Measurements from ENCODE around the gene ATP5IF1. TPM values are rescaled to one million over a fixed set of nuclear protein-coding genes. Genes with fewer than 3 reads are reported as not detected.

Gene ATP5IF1
- total RNA-seq, 1 experiment from 2014 or later, result 225 TPM

DNA sequence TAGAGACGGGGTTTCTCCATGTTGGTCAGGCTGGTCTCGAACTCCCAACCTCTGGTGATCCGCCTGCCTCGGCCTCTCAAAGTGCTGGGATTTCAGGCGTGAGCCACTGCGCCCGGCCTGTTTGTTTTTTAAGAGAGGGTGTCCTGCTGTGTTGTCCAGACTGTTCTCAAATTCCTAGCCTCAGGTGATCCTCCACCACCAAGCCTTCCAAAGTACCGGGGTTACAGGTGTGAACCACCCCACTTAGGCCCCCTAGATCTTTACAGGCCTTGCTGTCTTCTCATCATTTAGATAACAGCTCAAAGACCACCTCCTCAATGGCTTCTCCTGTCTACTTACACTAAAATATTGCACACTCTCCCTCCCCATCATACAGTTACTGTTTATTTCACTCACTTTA is 29.7 kb downstream of the ATP5IF1 start:
- H3K36me3 ChIP-seq, result peaks cover 14% of the 10 kb centered on the region
- no peak overlapping the region for H3K4me3 ChIP-seq
- H3K9me3 ChIP-seq (replicated peaks), result no peaks in the 10 kb centered on the region
- no peak overlapping the region for H3K27ac ChIP-seq
- H3K27me3 ChIP-seq (replicated peaks), result no peaks in the 10 kb centered on the region
- H3K4me1 ChIP-seq (replicated peaks), result peaks cover 8% of the 10 kb centered on the region
- DNase-seq (ENCODE audit: low read depth in 1 of 2, low spot score in 2 of 2), result no peak

DNA sequence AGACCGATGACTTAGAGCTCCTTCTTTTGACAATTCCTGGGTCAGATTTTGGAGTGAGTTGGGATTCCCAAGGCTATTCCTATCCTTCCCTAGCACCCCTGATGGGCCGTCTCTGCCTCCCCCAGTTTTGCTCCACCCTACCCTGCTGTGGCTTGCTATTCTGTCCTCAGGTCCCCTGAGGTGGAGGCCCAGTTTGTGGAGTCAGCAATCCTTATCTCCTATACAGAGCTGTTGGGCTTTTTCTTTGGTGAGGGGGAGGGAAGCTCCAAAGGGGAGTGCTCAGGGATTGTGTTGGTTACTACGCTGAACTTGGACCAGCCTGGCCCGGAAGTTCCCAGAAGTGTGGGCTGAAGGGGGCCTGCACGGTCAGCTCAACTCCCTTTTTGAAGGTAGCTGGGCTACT is 31.0 kb downstream of the ATP5IF1 start:
- Histone ChIP-seq H3K4me3 (no peak overlapping the region), H3K36me3 (peaks cover 23% of the 10 kb centered on the region)

DNA sequence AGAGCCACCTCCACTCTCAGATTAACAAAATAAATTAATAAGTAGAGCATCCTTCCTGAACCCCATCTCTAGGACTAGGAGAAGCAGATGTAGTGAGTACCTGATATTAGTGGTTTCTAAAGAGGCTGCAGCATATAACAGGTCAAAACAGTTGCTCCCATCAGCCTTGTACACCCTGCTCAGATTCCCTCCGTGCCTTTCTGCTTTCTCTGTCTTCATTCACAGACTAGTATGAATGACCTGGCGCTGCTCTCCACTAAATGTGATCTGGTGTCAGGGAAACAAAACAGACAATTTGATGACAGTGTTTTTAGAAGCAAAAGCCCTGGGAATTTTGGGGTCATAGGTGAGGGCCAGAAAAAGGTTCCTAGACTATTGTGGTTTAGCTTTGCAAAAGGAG is 31.7 kb downstream of the ATP5IF1 start:
- no peaks in the 10 kb centered on the region for H3K4me1 ChIP-seq (replicated peaks)
- H3K27ac ChIP-seq, result no peak overlapping the region
- H3K4me3 ChIP-seq, result no peak overlapping the region

More for the DNA sequence above, 31.0 kb downstream of the ATP5IF1 start:
- Histone ChIP-seq H3K4me1 (replicated peaks) (no peaks in the 10 kb centered on the region), H3K27ac (no peak overlapping the region), H3K9me3 (replicated peaks) (no peaks in the 10 kb centered on the region), H3K27me3 (replicated peaks) (no peaks in the 10 kb centered on the region)
- no peak for DNase-seq (ENCODE audit: low read depth in 1 of 2, low spot score in 2 of 2)

DNA sequence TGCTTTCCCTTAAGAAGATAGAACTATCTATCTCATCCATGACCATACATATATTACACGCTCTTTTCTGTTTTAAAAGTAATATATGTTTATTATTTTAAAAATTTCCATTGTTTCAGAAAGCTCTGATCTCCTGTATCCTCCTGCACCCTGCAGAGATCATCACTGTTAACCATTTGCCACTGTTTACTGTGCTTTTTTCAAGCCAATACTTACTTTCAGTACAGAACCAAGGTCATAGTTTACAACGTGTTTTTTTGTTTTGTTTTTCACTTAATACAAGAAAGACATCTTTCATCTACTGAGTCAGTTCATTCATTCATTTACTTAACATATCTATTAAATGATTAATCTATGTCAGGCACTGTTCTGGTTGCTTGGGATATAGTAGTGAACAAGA is 33.6 kb downstream of the ATP5IF1 start:
- H3K4me3 ChIP-seq, result no peak overlapping the region
- H3K4me1 ChIP-seq (replicated peaks), result no peaks in the 10 kb centered on the region
- no peaks in the 10 kb centered on the region for H3K27me3 ChIP-seq (replicated peaks)
- peaks cover 49% of the 10 kb centered on the region for H3K36me3 ChIP-seq
- no peaks in the 10 kb centered on the region for H3K9me3 ChIP-seq (replicated peaks)
- no peak for DNase-seq (ENCODE audit: low read depth in 1 of 2, low spot score in 2 of 2)
- no peak overlapping the region for H3K27ac ChIP-seq

More for the DNA sequence above, 31.7 kb downstream of the ATP5IF1 start:
- Histone ChIP-seq H3K27me3 (replicated peaks) (no peaks in the 10 kb centered on the region), H3K36me3 (peaks cover 30% of the 10 kb centered on the region), H3K9me3 (replicated peaks) (no peaks in the 10 kb centered on the region)
- no peak for DNase-seq (ENCODE audit: low read depth in 1 of 2, low spot score in 2 of 2)

DNA sequence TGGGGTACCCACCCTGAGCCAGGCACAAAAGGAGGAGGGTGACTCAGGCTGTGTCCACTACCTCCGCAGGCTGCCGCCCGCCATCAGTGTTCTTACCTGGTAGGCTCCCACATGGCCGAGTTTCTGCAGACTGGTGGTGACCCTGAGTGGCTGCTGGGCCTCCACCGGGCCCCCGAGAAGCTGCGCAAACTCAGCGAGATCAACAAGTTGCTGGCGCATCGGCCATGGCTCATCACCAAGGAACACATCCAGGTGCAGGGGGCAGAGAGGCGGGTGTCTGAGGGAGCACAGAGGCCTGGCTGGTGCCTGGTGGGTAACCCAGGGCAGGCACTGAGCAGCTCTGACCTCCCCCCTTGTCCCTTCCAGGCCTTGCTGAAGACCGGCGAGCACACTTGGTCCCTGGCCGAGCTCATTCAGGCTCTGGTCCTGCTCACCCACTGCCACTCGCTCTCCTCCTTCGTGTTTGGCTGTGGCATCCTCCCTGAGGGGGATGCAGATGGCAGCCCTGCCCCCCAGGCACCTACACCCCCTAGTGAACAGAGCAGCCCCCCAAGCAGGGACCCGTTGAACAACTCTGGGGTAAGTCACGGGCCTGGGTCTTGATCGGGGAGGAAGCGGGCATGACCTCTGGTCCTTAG is 36.4 kb downstream of the ATP5IF1 start:
- no peak for DNase-seq (ENCODE audit: low read depth in 1 of 2, low spot score in 2 of 2)
- Histone ChIP-seq H3K27ac (no peak overlapping the region), H3K36me3 (peaks cover 63% of the 10 kb centered on the region)

DNA sequence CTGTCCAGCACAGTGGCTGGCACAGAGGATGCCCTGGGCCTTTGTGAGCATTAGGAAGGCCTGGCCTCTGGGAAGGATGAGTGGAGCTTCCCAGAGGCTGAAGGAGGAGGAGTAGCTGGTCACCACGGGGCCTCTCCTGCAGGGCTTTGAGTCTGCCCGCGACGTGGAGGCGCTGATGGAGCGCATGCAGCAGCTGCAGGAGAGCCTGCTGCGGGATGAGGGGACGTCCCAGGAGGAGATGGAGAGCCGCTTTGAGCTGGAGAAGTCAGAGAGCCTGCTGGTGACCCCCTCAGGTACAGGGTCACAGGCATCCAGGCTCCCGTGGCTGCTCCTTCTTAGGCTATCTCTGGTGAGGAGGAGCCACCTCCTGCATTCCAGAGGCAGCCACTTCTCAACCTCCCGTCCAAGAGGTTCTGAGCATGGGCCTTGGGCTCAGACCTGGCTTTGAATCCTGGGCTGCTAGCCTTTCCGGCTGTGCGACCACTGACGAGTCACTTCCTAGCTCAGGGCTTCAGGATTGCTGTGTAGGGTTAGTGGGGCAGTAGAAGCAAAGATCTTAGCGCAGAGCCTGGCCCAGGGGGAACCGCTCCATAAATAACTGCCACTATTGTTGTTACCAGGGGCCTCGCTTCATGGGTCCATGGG is 37.4 kb downstream of the ATP5IF1 start:
- no peak for DNase-seq (ENCODE audit: low read depth in 1 of 2, low spot score in 2 of 2)
- H3K9me3 ChIP-seq (replicated peaks), result no peaks in the 10 kb centered on the region
- peaks cover 74% of the 10 kb centered on the region for H3K36me3 ChIP-seq

More for the DNA sequence above, 36.4 kb downstream of the ATP5IF1 start:
- Histone ChIP-seq H3K4me1 (replicated peaks) (no peaks in the 10 kb centered on the region), H3K4me3 (no peak overlapping the region), H3K9me3 (replicated peaks) (no peaks in the 10 kb centered on the region), H3K27me3 (replicated peaks) (no peaks in the 10 kb centered on the region)

DNA sequence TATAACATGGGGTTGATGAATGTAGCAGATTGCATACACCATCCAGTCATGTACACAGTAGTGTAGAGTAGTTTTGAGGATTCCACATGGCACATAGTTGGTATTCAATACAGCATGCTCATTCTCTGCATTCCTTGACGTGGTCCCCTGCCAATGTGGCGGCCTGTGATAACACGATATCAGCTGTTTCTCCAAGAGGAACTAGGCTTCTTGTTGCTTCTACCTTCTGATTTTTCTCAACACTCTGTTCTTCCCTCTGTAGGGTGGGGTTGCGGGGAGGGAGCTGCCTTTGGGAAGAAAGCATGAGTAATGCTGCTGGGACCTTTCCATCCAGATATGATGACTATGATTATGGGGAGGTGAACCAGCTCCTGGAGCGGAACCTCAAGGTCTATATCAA is 42.8 kb downstream of the ATP5IF1 start:
- no peak overlapping the region for H3K27ac ChIP-seq
- no peak overlapping the region for H3K4me3 ChIP-seq
- H3K4me1 ChIP-seq (replicated peaks), result no peaks in the 10 kb centered on the region
- no peaks in the 10 kb centered on the region for H3K9me3 ChIP-seq (replicated peaks)
- H3K36me3 ChIP-seq, result peaks cover 78% of the 10 kb centered on the region
- H3K27me3 ChIP-seq (replicated peaks), result no peaks in the 10 kb centered on the region
- DNase-seq (ENCODE audit: low read depth in 1 of 2, low spot score in 2 of 2), result no peak

More for the DNA sequence above, 37.4 kb downstream of the ATP5IF1 start:
- no peaks in the 10 kb centered on the region for H3K4me1 ChIP-seq (replicated peaks)
- no peak overlapping the region for H3K4me3 ChIP-seq
- no peak overlapping the region for H3K27ac ChIP-seq
- no peaks in the 10 kb centered on the region for H3K27me3 ChIP-seq (replicated peaks)

DNA sequence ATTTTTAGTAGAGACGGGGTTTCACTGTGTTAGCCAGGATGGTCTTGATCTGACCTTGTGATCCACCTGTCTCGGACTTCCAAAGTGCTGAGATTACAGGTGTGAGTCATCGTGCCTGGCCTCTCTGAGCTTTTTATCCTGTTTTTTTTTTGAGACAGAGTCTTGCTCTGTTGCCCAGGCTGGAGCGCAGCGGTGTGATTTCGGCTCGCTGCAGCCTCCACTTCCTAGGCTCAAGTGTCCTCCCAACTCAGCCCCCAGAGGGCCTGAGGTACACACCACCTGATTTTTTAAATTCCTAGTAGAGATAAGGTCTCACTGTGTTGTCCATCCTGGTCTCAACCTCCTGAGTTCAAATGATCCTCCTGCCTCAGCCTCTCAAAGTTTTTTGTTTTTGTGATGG is 43.8 kb downstream of the ATP5IF1 start:
- H3K27me3 ChIP-seq (replicated peaks), result no peaks in the 10 kb centered on the region
- no peaks in the 10 kb centered on the region for H3K4me1 ChIP-seq (replicated peaks)
- DNase-seq (ENCODE audit: low read depth in 1 of 2, low spot score in 2 of 2), result no peak
- H3K36me3 ChIP-seq, result peaks cover 68% of the 10 kb centered on the region
- no peak overlapping the region for H3K4me3 ChIP-seq
- no peaks in the 10 kb centered on the region for H3K9me3 ChIP-seq (replicated peaks)
- H3K27ac ChIP-seq, result no peak overlapping the region

DNA sequence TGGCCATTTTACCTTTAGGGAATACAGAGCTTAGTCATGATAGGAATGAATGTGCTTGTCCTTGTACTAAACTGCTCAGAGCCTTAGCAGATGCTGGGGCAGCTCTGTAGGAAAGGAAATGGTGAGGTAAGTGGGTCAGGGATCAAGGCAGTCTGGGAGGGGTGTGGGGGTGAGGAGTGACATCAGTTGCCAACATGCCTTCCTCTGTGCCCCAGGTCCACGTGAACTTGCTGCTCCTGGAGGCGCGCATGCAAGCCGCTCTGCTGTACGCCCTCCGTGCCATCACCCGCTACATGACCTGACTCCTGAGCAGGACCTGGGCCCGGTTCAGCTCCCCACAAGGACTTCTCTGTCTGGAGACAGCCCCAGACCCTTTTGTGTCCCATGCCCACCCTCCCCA is 44.6 kb downstream of the ATP5IF1 start:
- no peak for DNase-seq (ENCODE audit: low read depth in 1 of 2, low spot score in 2 of 2)
- no peaks in the 10 kb centered on the region for H3K4me1 ChIP-seq (replicated peaks)
- H3K9me3 ChIP-seq (replicated peaks), result no peaks in the 10 kb centered on the region
- H3K36me3 ChIP-seq, result peaks cover 61% of the 10 kb centered on the region
- no peaks in the 10 kb centered on the region for H3K27me3 ChIP-seq (replicated peaks)
- no peak overlapping the region for H3K27ac ChIP-seq
- no peak overlapping the region for H3K4me3 ChIP-seq

DNA sequence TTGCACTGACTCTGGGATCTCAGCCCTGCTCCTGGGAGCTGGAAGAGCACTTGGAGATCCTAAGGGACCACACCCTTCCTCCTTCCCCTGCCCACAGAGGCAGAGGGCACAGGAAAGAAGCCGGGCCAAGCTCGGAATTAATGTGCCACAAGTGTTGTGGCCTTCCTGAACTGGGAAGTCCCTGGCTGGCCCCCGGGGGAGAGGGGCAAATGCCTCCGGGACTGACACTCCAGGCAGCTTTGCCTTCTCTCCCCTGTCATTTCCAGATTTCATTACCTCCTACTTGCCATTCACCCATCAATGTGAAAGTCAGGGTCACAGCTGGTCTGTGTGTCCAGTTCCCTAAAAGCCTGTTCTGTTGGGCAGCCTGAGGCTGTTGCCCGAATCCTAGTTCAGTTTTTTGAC is 45.1 kb downstream of the ATP5IF1 start:
- no peak overlapping the region for H3K27ac ChIP-seq
- H3K36me3 ChIP-seq, result peaks cover 58% of the 10 kb centered on the region
- H3K9me3 ChIP-seq (replicated peaks), result no peaks in the 10 kb centered on the region
- H3K4me1 ChIP-seq (replicated peaks), result no peaks in the 10 kb centered on the region
- no peaks in the 10 kb centered on the region for H3K27me3 ChIP-seq (replicated peaks)
- DNase-seq (ENCODE audit: low read depth in 1 of 2, low spot score in 2 of 2), result no peak
- no peak overlapping the region for H3K4me3 ChIP-seq

DNA sequence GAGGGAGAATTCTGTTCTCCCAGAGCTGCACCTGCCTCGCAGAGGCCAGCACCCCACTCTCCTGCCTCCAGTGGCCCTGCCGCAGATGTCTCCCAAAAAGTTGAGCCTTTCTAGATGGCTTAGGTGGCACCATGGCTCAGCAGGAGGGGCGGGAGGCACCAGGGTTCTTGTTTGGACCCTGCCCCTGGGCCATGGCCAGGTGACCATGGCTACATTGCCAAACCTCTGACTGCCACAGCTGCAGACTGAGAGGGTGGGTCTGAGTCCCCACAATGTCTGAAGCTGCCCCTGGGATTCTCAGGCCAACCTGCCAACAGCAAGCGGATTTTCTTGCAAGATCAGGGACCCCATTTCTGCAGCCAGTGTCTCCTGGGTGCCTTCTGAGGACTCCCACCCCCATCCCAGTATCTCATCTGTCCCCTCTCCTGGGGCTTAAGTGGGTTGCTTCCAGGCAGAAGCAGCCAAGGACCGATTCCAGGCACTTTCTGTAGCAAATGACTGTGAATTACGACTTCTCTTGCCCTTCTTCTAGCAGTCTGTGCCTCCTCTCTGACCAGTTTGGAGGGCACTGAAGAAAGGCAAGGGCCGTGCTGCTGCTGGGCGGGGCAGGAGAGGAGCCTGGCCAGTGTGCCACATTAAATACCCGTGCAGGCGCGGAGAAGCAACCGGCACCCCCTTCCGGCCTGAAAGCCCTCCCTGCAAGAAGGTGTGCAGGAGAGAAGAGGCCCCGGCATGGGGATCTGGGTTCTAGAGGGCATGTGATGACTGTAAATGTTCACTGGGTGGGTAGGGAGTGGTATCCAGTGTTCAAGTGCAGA is 45.9 kb downstream of the ATP5IF1 start:
- peaks cover 58% of the 10 kb centered on the region for H3K36me3 ChIP-seq
- no peaks in the 10 kb centered on the region for H3K27me3 ChIP-seq (replicated peaks)
- H3K4me3 ChIP-seq, result no peak overlapping the region
- DNase-seq (ENCODE audit: low read depth in 1 of 2, low spot score in 2 of 2), result no peak
- no peak overlapping the region for H3K27ac ChIP-seq
- H3K9me3 ChIP-seq (replicated peaks), result no peaks in the 10 kb centered on the region
- H3K4me1 ChIP-seq (replicated peaks), result no peaks in the 10 kb centered on the region

DNA sequence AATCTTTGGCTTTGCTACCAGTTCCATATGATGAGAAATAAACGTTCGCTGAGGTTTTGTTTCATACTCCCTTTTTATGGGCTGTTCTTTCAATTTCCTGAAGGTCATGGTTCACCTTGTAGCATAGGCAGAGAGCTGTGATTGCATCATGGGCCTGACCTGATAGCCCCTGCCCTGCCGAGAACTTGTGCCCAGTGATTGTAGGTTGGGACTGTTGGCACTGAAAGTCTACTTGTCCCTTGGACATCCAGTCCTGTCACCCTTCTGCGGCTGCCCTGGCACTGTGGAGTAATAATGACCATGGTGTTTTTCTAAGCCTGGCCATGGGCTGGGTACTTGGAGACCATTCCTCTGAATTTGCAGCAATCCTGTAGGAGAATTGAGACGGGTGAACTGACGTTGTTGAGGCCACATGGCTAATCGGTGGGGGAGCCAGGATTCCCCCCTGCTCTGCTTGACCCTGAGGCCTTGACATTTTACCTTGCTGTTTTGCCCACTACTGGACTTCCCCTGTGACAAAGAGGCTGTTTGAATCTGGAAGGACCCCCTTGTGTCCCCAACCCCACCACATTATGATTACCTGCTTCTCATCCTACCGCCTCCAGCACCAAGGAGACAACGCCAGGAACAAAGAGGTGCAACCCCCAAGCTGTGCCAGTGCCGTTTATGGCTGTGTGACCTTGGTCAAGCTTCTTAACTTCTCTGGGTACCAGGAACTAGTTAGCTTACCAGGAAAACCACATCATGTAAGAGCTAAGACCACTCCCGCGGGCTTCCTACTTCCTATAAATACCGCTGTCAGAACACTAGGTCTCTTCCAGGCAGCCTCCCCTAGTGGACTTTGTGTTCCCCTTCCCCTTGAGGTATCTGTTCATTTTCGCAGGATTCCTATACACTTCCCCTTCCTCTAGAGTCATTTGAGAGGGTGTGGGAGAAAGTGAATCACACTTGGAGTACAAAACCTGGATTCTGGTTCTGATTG is 46.8 kb downstream of the ATP5IF1 start:
- no peak overlapping the region for H3K4me3 ChIP-seq
- no peak overlapping the region for H3K27ac ChIP-seq
- H3K27me3 ChIP-seq (replicated peaks), result no peaks in the 10 kb centered on the region
- peaks cover 52% of the 10 kb centered on the region for H3K36me3 ChIP-seq
- no peaks in the 10 kb centered on the region for H3K9me3 ChIP-seq (replicated peaks)
- no peaks in the 10 kb centered on the region for H3K4me1 ChIP-seq (replicated peaks)
- no peak for DNase-seq (ENCODE audit: low read depth in 1 of 2, low spot score in 2 of 2)

DNA sequence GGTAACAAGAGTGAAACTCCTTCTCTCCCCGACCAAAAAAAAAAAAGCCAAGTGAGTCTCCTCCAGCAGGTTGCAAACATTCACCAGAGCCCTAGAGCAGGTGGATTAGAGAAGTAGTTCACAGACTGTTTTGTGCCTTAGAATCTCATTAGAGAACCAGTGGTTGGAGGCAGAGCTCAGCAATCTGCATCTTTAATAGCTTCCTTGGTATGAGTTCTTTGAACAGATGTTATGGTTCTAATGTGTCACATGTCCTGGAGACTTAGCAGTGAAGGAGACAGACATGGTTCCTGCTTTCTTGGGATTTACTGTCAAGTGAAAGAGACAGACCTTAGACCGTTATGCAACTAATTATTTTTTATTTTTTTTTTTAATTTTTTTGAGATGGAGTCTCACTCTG is 50.2 kb downstream of the ATP5IF1 start:
- Histone ChIP-seq H3K36me3 (peaks cover 21% of the 10 kb centered on the region), H3K4me3 (no peak overlapping the region), H3K9me3 (replicated peaks) (no peaks in the 10 kb centered on the region), H3K27ac (no peak overlapping the region), H3K4me1 (replicated peaks) (no peaks in the 10 kb centered on the region), H3K27me3 (replicated peaks) (no peaks in the 10 kb centered on the region)
- no peak for DNase-seq (ENCODE audit: low read depth in 1 of 2, low spot score in 2 of 2)
